Suppressor macrophage treated with lipopolysaccharide for 1 hour (primary cell): ENCODE measurements around the gene TMEM63B.
"Not testable (repeated sequence)": the region's sequence is repeated elsewhere in the genome, so short reads cannot be mapped to it uniquely, and the experiment has no call there.

ENCODE experiments used
- DNase-seq, 3 donors: peaks; one replicate each; pipeline ENCODE4 v3.0.0-alpha.2; 2020 to 2022

TMEM63B gene

DNA sequence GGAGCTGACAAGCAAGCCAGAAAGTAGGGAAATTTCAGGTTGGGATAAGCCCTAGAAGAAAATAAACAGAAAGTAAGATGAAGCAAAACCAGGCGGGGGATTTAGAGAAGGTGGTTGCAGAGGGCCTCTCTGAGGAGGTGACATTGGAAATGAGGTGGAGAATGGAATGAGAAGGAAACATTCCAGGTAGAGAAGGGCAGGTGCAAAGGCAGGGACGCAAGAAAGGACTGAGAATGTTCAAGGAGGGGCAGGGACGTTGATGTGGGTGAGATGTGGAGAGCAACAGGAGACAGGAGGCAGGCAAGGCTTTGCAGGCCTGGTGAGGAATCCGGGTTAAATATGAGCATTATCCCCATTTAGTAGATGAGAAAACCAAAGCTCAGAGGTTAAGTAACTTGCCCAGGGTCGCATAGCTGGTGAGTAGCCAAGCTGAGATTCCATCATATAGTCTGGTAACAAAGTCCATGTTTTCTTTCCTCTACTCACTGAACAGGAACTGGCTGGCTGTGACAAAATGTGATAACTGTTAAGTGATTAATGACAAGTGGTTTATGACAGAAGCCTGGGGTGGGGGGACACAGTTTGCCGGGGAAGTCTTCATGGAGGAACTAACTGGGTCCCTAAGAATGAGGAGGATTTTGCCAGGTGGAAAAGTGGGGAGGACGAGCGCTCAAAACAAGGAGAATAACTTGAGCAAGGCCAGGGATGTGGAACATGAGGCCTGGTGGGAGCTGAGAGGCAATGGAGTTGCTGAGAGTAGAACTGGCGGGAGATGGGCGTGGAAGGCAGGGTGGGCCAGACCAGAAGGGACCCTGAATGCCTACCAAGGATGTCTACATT lies 32.7 kb upstream of the TMEM63B start:
- no peak for DNase-seq

DNA sequence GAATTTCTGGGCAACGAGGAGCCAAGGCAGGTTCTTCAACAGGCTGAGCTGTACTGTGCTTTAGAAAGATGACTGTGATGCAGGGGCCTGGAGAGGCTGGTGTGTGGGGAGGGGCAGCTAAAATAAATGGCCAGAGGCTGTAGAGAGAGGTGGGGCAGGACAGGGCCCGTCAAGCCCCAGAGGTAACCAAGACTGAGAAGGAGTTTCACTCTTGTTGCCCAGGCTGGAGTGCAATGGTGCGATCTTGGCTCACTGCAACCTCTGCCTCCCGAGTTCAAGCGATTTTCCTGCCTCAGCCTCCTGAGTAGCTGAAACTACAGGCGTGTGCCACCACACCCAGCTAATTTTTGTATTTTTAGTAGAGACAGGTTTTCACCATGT lies 32.1 kb upstream of the TMEM63B start:
- not testable (repeated sequence) for DNase-seq

DNA sequence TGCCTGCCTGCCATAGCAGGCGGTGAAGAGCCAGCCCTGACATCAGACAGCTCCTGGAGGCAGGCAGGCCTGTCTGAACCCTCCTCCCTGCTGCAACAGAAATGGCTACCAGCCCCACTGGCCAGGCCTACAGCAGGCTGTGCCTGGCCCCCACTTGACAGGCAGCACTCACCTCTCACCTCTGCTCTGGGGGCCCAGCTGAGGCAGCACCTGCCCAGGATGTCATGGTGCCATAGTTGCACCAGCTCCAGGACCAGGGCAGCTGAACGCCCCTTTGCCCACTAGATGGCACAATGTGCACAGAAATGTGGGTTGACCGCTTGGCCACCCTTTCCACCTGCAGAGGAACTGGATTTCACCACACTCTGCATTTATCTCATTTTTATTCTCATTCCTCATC lies 30.7 kb upstream of the TMEM63B start:
- DNase-seq = peak; percentile 87 to 89 (median 88)

DNA sequence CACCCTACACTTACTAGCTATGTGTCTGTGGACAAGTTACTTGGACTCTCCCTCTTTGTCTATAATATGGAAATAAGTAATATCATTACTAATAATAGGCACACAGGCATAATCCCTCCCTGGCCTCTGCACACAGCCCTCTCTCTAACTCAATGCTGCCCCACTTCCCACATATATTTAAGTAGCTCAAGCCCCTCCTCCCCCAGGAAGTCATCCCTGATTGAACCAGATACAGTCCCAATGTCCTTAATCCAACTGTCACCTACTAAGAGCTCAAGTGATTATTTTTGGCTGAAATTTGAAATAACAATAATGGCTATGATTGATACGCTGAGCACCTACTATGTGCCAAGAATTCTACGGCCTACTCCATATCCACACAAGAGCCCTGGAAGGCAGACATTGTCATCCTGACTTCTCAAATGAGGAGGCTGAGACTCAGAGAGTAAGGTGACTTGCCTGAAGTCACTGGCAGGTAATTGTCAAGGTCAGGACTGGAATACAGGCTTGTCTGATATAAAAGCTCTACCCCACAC lies 29.5 kb upstream of the TMEM63B start:
- no peak for DNase-seq

DNA sequence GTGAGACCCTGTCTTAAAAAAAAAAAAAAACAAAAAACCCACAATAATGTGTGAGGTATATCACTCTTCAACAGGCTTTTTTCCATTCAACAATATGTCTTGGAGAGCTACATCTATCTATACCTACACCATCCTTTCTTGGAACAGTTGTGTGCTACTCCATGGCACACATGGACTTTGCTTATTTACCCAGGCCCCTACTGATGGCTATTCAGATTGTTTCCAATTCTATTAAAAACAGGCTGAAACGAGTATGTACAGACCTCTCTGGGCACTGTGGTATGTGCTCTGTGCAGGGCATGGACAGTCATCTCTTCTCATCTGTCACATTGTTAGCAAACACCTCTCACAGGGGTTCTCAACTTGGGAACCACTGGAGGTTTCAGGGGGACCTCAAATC lies 28.2 kb upstream of the TMEM63B start:
- DNase-seq = no peak

DNA sequence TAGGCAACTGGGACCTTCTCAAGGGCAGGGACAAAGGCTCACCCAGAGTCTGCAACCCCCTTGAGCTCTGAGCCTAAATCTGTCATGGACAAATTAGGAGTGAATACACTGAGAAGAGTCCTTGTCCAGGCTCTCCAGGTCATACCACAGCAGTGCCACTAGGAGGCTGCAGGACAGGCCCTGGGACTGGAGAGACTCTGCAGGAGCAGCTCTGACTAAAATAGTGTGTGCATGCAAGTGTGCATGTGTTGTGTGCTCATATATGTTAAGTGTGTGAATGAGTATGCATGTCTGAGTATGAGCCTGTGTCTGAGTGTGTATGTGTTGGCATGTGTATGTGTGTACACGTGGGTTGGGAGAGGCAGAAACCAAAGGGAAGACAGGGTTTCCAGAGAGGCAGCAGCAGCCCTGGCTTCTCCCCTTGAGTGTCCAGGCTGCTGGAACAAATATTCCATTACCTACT lies 27.2 kb upstream of the TMEM63B start:
- DNase-seq = peak; percentile 56 to 64 (median 62)

DNA sequence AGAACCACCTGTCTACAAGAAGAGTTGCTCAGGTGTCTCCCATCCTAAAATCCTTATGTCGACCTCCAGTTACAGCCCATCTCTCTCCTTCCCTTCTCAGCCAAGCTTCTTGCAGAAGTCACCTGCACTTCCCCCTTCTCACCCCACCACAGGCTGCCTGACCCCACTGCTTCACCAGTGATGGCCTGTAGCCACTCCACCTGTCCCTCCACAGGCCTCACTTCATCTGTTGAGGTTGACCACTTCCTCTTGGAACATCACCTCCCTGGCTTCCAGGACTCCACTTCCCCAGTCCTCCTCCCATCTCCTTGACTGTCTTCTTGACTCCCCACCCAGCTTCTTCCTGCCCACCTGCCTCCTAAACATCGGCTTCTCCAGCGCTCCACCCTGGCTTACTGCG lies 25.5 kb upstream of the TMEM63B start:
- no peak for DNase-seq

DNA sequence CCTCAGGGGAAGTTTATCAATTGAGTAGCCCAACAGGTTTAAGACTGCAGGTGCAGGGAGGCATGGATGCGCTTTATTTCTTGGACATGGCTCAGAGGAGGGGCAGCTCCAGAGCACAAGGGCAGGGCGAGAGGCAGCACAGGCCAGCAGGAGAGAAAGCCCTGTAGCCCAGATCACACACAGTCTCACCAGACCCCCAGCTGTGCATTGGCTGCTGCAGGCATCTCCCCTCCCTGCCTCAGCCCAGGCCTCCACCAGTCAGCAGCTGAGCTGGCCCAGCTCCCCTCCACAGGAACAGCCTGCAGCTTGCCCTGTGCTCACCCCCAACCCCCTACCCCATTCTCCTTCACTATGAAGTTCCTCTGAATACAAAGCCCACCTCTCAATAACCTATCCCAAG lies 24.8 kb upstream of the TMEM63B start:
- DNase-seq = no peak

DNA sequence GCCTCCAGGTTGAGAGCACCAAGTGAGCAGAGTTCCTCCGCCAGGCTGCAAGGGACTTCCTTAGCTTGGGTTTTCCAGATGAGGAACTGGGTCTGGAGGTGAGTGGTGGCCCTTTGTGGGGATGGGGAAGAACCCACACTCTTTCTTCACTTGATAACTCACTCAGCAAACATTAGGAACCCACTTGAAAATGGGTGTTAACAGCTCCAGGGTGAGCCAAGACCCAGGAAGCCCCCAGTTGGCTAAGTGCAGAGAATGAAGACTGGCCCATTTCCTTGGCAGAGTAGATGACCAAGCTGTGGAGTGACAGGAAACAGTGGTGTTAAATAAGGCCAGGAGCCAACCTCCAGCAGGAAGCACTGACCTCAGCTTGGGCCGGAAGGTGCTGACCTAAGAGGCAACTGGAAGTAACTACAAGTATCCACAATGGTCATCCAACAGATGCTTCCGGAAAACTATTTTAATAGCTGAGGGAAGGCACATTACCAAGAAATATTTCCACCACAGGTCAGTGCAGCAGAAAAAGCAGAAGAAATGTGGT lies 22.8 kb upstream of the TMEM63B start:
- DNase-seq = peak; percentile 87 to 92 (median 91)

DNA sequence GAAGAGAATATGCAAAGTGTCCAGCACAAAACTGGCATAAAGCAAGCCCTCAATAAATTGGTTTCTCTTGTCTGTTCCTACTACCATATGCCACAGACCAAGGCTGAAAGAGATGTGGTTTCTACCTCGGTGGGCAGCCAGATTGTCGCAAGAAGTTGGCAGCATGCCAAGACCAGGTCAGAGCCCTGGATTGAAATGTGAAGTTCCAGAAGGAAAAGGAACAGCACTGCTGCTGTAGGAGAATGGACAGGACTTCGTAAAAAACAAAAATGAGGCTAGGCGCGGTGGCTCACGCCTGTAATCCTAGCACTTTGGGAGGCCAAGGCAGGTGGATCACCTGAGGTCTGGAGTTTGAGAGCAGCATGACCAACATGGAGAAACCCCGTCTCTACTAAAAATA lies 22.2 kb upstream of the TMEM63B start:
- DNase-seq = peak in 1 of 3 donors; percentile 24

DNA sequence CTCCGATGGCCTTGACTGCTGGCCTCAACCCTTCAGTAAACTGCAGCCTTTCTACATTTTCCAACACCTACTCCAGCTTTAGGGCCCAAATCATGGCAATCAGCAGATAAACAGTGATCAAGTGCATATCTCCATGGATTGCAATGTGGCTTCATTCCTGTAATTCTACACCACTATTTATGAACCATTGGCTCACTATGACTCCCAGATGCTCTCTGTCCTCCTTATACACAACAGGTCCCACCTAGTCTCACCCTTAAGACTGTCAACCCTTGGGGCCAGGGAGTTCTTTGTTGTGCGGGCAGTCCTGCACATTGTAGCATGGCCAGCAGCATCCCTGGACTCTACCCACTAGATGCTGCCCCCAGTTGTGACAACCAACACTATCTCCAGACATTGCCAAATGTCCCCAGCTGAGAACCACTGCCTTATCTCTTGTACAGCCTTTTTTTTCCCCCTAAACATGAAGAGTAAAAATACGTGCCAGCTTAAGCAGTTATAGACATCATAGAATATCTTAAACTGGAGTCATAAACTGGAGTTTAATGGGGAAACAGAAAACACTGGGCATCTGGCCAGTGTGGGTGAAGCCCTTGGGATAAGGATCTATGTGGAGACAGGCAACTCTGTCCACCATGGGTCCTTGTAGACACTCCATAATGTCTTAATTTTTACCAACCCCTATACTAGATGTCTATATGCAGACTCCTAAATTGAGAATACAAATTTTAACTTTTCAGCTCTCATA lies 21.2 kb upstream of the TMEM63B start:
- DNase-seq = no peak

DNA sequence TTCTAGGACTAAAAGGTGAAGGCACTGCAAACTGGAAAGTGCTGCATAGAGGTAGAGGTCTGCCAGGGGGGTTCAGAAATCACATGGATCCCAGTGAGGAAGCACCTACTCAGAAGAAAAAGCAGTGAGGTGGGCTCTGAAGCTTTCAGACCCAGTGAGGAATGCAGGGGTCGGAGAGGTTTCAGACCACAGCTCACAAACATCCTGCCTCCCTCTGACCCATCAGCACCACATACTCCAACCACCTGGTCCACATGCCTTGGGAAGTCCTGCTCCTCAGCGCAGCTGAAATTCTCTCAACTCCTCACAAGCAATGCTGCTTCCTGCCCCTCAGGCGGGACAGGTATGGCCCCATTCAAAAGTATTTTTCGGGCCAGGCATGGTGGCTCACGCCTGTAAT lies 20.3 kb upstream of the TMEM63B start:
- DNase-seq = no peak

DNA sequence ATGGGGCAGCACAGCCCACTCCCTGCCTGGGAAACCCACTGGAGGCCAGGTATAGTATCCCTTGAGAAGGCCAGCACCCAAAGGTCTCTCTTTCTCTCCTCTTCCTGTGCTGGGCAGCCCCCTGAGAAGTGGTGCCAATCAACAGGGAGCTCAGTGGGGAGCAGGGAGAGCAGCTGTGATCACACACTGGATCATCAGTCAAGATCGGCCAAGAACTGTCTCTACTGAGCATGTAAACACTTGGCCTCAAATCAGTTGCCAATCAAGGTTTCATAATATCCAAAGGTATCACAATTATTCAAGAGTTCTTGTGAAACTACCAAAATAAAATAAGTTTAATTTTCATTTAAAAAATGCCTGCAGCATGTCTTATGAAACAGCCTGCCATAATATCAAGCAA lies 18.9 kb upstream of the TMEM63B start:
- DNase-seq = no peak

DNA sequence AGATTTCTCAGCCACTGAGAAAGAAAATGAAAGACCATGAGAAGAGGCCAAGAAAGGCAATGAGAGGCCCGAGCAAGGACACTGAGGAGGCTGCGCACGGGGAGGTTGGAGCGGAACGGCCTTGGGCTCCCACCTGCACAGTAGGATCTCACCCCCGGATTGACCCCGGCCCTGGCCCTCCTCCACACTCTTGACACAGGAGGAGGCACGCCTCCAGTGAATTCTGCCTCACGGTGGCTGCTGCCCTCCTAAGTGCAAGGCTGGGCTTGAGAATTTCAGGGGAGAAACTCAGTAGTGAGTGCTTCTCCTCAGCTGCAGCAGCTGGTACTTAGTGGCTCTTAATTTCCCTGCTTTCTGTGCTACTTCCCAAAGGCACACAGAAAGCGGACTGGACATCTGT lies 18.1 kb upstream of the TMEM63B start:
- DNase-seq = no peak

DNA sequence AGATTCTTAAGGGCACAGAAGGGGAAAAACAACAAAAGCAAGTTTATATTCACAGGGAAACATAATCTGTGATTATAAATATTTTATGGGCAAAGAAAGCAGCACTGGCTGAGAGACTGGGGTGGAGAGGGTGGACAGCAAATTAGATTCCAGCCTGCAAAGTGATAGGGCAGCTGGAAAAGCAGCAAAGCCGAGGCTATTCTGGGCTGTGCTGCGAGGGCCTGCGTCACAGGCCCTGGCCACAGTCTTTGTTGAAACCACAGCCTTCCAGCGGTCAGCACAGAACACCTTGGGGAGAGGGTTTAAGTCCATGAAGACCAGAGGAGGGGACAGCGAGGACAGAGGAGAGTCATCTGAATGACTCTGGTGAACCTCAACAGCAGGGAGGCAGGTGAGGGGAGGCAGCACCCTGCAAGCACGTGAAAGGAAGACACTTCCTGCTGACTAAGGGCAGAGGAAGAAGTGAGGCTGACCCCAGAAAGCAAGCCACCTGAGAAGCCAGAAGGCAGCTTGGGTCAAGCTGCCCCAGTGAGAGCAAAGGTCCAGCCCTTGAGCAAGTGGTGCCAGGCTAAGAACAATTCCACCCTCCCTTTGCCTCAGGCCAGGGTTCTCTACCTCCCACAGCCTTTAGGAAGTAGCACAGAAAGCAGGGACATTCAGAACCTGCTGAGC lies 17.2 kb upstream of the TMEM63B start:
- DNase-seq = no peak

DNA sequence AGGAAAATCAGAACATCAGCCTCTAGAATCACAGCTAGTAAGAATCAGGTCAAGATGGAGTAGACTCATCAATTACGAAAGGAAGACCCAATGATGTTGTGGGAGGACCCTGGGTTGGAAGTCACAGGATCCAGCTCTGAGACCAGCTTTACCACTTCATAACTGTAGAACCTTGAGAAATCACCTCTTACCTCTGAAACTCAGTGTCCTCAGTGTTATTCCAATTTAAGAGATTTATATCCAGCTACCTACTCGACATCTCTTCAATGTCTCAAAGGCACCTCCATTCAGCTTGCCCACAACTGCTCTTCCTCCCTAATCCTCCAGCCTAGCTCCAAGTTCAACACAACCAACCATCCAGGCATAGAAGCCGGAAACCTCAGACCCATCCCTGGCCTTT lies 16.4 kb upstream of the TMEM63B start:
- no peak for DNase-seq

DNA sequence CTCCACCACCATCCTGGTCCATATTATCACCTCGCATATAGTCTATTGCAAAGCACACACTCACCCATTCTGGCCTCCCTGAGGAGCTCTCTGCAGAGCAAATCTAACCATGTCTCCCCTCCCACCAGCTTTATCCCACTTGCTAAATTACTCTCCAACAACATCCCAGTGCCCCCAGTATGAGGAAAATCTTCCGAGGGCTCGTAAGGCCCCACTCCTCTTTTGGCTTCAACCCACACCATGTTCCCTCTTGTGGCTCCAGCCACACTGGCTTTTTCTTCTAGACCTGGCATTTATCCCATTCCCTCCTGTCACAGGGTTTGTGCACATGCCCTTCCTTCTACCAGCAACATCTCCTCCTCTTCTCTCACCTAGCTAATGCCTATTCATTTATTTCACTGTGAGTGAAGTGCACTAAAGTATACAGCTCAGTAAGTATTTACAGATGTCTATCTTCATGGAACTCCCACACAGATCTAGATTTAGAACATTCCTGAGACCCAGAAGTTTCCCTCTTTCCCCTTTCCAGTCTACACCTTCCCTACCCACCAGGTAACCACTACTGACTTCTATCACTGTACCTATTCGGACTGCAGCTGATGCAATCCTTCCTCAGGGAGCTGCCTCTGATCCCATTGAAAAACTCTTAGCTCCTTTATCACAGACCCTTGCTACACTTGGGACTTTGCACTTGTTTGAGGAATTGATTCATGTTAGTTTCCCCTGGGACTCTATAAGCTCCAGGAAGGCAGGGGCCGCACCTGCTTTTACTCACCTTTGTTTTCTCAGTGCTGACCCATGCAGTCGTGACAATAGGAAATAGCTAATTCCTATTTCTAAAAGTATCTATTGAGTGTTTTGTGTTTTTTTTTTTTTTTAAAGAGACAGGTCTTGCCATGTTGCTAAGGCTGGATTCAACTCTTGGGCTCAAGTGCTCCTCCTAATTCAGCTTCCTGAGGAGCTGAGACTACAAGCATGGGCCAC lies 15.6 kb upstream of the TMEM63B start:
- no peak for DNase-seq

DNA sequence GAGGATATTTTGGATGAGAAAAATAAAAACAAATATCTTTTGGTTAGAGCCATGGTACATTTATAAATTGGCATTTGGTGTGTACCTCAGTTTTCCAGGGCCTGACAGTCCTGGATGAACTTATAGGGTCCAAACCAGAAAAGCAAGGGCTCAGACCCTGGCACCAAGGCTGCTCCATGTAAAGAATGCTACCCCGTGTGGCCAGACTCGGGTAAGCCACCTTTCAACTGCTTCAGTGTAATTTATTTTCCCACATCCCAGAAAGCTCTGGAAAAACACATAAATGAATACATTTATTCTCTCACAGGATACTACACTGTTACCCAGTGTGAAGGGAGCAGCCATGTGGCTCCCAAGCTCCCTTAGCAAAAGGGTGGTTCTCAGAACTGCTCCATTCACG lies 13.9 kb upstream of the TMEM63B start:
- no peak for DNase-seq

DNA sequence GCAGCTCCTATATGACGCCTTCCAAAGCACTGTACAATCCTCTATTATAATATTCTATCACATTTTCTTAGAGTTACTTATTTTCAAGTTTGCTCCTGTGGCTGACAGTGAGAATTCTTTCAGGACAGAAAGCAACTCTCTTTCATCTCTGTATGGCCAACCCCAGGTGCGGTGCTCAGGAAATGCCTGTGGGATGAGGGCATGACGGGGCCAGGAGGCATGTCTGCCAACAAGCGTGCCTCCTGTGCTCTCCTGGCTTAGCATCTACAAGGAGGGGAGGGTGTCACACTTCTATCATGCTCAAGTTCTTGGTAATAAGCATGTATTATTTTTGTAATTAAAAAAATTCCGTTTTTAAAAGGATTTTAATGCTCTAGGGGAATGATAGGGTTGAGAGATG lies 11.5 kb upstream of the TMEM63B start:
- no peak for DNase-seq

DNA sequence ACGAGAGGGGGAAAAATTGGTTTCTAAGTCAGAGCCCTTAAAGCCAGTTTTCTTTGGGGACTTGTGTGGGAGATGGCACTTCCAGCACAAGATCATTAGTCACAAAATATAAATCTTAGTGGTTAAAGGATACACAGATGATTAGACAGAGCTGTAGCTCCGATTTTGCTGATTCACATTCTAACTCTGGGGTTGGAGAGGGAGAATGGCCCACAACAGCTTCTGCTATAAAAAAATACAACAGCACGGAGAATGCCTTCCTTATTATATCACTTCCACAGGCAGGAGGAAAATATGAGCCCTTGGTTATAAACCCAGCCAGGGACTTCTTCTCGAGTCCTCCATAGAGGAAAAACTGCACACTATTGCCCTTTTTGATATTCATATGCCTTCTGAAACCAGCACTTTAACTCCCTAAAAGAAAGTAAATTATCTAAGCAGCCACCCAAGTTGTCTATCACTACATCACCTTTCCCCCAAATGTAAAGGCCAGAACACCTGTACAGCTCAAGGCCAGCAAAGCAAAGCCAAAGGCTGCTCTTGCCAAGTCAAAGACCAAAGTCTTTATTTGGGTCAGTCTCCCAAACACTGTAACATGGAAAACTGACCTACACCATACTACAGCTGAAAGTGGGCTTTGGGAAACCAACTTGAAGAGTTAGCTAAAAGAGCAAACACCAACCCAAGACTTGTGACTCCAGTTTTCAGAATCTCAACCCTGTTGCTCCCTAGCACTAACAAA lies 10.5 kb upstream of the TMEM63B start:
- peak; percentile 51 to 79 (median 70) for DNase-seq
